ENCODE data around the gene GPLD1.

- TF ChIP-seq PATZ1 (CRISPR knock-in tag; IDR thresholded peaks at IDR 0.05; ENCODE audit: borderline replicate concordance): no peak
- TF ChIP-seq CSDC2 (CRISPR knock-in tag; IDR thresholded peaks at IDR 0.05): no peak
- no peak for TF ChIP-seq ZC3H10 (CRISPR knock-in tag; IDR thresholded peaks at IDR 0.05)
- no peak for TF ChIP-seq ZNF565 (CRISPR knock-in tag; conservative IDR thresholded peaks at IDR 0.05; ENCODE audit: low read depth)
- TF ChIP-seq ARNTL (CRISPR knock-in tag; IDR thresholded peaks at IDR 0.05; ENCODE audit: borderline replicate concordance, low read depth): no peak
- no peak for TF ChIP-seq CREB5 (CRISPR knock-in tag; IDR thresholded peaks at IDR 0.05; ENCODE audit: low read depth)
- TF ChIP-seq ESRRG (CRISPR knock-in tag; IDR thresholded peaks at IDR 0.05): no peak
- TF ChIP-seq, protein P1, sequence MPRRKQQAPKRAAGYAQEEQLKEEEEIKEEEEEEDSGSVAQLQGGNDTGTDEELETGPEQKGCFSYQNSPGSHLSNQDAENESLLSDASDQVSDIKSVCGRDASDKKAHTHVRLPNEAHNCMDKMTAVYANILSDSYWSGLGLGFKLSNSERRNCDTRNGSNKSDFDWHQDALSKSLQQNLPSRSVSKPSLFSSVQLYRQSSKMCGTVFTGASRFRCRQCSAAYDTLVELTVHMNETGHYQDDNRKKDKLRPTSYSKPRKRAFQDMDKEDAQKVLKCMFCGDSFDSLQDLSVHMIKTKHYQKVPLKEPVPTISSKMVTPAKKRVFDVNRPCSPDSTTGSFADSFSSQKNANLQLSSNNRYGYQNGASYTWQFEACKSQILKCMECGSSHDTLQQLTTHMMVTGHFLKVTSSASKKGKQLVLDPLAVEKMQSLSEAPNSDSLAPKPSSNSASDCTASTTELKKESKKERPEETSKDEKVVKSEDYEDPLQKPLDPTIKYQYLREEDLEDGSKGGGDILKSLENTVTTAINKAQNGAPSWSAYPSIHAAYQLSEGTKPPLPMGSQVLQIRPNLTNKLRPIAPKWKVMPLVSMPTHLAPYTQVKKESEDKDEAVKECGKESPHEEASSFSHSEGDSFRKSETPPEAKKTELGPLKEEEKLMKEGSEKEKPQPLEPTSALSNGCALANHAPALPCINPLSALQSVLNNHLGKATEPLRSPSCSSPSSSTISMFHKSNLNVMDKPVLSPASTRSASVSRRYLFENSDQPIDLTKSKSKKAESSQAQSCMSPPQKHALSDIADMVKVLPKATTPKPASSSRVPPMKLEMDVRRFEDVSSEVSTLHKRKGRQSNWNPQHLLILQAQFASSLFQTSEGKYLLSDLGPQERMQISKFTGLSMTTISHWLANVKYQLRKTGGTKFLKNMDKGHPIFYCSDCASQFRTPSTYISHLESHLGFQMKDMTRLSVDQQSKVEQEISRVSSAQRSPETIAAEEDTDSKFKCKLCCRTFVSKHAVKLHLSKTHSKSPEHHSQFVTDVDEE (CRISPR knock-in tag; IDR thresholded peaks at IDR 0.05): no peak
Measured at GRCh38 chr6:24517659-24518543, 28.5 kb upstream of the GPLD1 start.
